ENCODE results near the gene SIRPG. TPM values are rescaled to one million over a fixed set of nuclear protein-coding genes. Genes with fewer than 3 reads are reported as not detected.
"Not testable (repeated sequence)": the region's sequence is repeated elsewhere in the genome, so short reads cannot be mapped to it uniquely, and the experiment has no call there.

The SIRPG gene
- polyA plus RNA-seq (ENCODE audit: insufficient read length in 12 of 12), result 1 to 10 TPM in 1 of 12 donors, under 1 TPM in 3, not detected in 8; 0.19 to 1.6 (median 0.45) TPM
- long read RNA-seq, donor 1, result 0 reads
- long read RNA-seq, donor 2, result 0 reads
- long read RNA-seq, donor 3, result 0 reads
- long read RNA-seq, donor 4, result 0 reads
- long read RNA-seq, donor 5, result 0 reads
- long read RNA-seq, donor 6, result 0 reads
- long read RNA-seq, donor 7, result 0 reads
- long read RNA-seq, donor 8, result 0 reads
- long read RNA-seq, donor 9, result 0 reads
- long read RNA-seq, donor 10, result 0 reads
- long read RNA-seq, donor 11, result 0 reads

GRCh38 chr20:1657556-1658334, at the start of gene SIRPG:
Gene SIRPG (minus strand): TSS chr20:1657779. CDS start chr20:1657714, 65 bp downstream.
- no peak for DNase-seq

- DNase-seq, result not testable (repeated sequence)
Observed at GRCh38 chr20:1706887-1707286, 49.3 kb upstream of the SIRPG start.

- DNase-seq, result no peak
Observed at GRCh38 chr20:1706079-1706478, 48.5 kb upstream of the SIRPG start.

GRCh38 chr20:1702855-1703254, 45.3 kb upstream of the SIRPG start:
- DNase-seq, result no peak

GRCh38 chr20:1702328-1702727, 44.7 kb upstream of the SIRPG start:
- peak; percentile 5 for DNase-seq

GRCh38 chr20:1700990-1701389, 43.4 kb upstream of the SIRPG start:
- DNase-seq, result no peak

GRCh38 chr20:1697592-1697991, 40.0 kb upstream of the SIRPG start:
- no peak for DNase-seq

- no peak for DNase-seq
Observed at GRCh38 chr20:1696521-1697209, 39.1 kb upstream of the SIRPG start.

GRCh38 chr20:1694672-1695071, 37.1 kb upstream of the SIRPG start:
- DNase-seq, result no peak

- no peak for DNase-seq
Observed at GRCh38 chr20:1693427-1693826, 35.8 kb upstream of the SIRPG start.

- no peak for DNase-seq
Observed at GRCh38 chr20:1689721-1690120, 32.1 kb upstream of the SIRPG start.

- no peak for DNase-seq
Observed at GRCh38 chr20:1688886-1689538, 31.4 kb upstream of the SIRPG start.

- no peak for DNase-seq
Observed at GRCh38 chr20:1687053-1687452, 29.5 kb upstream of the SIRPG start.

- no peak for DNase-seq
Observed at GRCh38 chr20:1686151-1686748, 28.7 kb upstream of the SIRPG start.

GRCh38 chr20:1685304-1686052, 27.9 kb upstream of the SIRPG start:
- DNase-seq, result no peak

- no peak for DNase-seq
Observed at GRCh38 chr20:1684872-1685271, 27.3 kb upstream of the SIRPG start.

GRCh38 chr20:1676650-1677049, 19.1 kb upstream of the SIRPG start:
- DNase-seq, result no peak

GRCh38 chr20:1674990-1675780, 17.6 kb upstream of the SIRPG start:
- DNase-seq, result no peak

- DNase-seq, result no peak
Observed at GRCh38 chr20:1674361-1674760, 16.8 kb upstream of the SIRPG start.

- DNase-seq, result no peak
Observed at GRCh38 chr20:1673424-1673823, 15.8 kb upstream of the SIRPG start.
